Measurements from ENCODE around the gene LGR5. TPM values are rescaled to one million over a fixed set of nuclear protein-coding genes. Genes with fewer than 3 reads are reported as not detected.
"Not testable (repeated sequence)": the region's sequence is repeated elsewhere in the genome, so short reads cannot be mapped to it uniquely, and the experiment has no call there.

LGR5 gene
- total and polyA plus RNA-seq, 8 donors = 0.06 to 0.17 (median 0.11) TPM; not detected in 4

GRCh38 chr12:71475280-71475679 is 35.7 kb downstream of the LGR5 start:
- Histone ChIP-seq H3K27me3 (no peaks in the 10 kb centered on the region), H3K4me3 (no peak overlapping the region), H3K4me1 (no peaks in the 10 kb centered on the region), H3K9me3 (no peaks in the 10 kb centered on the region), H3K36me3 (no peaks in the 10 kb centered on the region), H3K27ac (no peak overlapping the region)
- DNase-seq = no peak
- TF ChIP-seq CTCF (IDR thresholded peaks at IDR 0.05) = no peak
- 70 to 72% methylated on average over 5 of the region's 5 CpGs for WGBS, 2 donors
- no peak for FAIRE-seq
- ATAC-seq = no peak
- intact Hi-C loops (cut with DNase I) = no loop called here

GRCh38 chr12:71476513-71476912 is 36.9 kb downstream of the LGR5 start:
- H3K36me3 ChIP-seq = no peaks in the 10 kb centered on the region
- no peaks in the 10 kb centered on the region for H3K4me1 ChIP-seq
- no peak for TF ChIP-seq CTCF (IDR thresholded peaks at IDR 0.05)
- no peak overlapping the region for H3K4me3 ChIP-seq
- no peak overlapping the region for H3K27ac ChIP-seq
- ATAC-seq (peak in 1 of 4 donors; percentile 18), FAIRE-seq (no peak), DNase-seq (no peak)
- WGBS, 2 donors = 52 to 66% methylated on average over 3 of the region's 3 CpGs
- H3K27me3 ChIP-seq = no peaks in the 10 kb centered on the region
- no peaks in the 10 kb centered on the region for H3K9me3 ChIP-seq
- intact Hi-C loops (cut with DNase I) = no loop called here

GRCh38 chr12:71477609-71478008 is 38.0 kb downstream of the LGR5 start:
- Histone ChIP-seq H3K4me1 (no peaks in the 10 kb centered on the region), H3K27me3 (no peaks in the 10 kb centered on the region), H3K36me3 (no peaks in the 10 kb centered on the region), H3K9me3 (no peaks in the 10 kb centered on the region), H3K4me3 (no peak overlapping the region), H3K27ac (no peak overlapping the region)
- ATAC-seq (no peak), FAIRE-seq (no peak), DNase-seq (no peak)
- 95 to 96% methylated on average over 2 of the region's 2 CpGs for WGBS, 2 donors
- intact Hi-C loops (cut with DNase I) = no loop called here
- TF ChIP-seq CTCF (IDR thresholded peaks at IDR 0.05) = no peak

GRCh38 chr12:71478270-71478669 is 38.7 kb downstream of the LGR5 start:
- Histone ChIP-seq H3K27ac (no peak overlapping the region), H3K4me3 (no peak overlapping the region), H3K9me3 (no peaks in the 10 kb centered on the region), H3K4me1 (no peaks in the 10 kb centered on the region), H3K27me3 (no peaks in the 10 kb centered on the region), H3K36me3 (no peaks in the 10 kb centered on the region)
- intact Hi-C loops (cut with DNase I) = no loop called here
- DNase-seq = no peak
- no peak for ATAC-seq
- WGBS, 2 donors = 8 to 21% methylated on average over 1 of the region's 1 CpG
- no peak for TF ChIP-seq CTCF (IDR thresholded peaks at IDR 0.05)
- no peak for FAIRE-seq

- no peak overlapping the region for H3K4me3 ChIP-seq
- FAIRE-seq (no peak), DNase-seq (no peak), ATAC-seq (no peak)
- no peaks in the 10 kb centered on the region for H3K36me3 ChIP-seq
- no peaks in the 10 kb centered on the region for H3K27me3 ChIP-seq
- H3K27ac ChIP-seq = no peak overlapping the region
- H3K9me3 ChIP-seq = no peaks in the 10 kb centered on the region
- intact Hi-C loops (cut with DNase I) = no loop called here
- no peaks in the 10 kb centered on the region for H3K4me1 ChIP-seq
- WGBS, 2 donors = 35 to 53% methylated on average over 8 of the region's 8 CpGs
- TF ChIP-seq CTCF (IDR thresholded peaks at IDR 0.05) = no peak
Observed at GRCh38 chr12:71484272-71484905, 44.8 kb downstream of the LGR5 start.

DNA sequence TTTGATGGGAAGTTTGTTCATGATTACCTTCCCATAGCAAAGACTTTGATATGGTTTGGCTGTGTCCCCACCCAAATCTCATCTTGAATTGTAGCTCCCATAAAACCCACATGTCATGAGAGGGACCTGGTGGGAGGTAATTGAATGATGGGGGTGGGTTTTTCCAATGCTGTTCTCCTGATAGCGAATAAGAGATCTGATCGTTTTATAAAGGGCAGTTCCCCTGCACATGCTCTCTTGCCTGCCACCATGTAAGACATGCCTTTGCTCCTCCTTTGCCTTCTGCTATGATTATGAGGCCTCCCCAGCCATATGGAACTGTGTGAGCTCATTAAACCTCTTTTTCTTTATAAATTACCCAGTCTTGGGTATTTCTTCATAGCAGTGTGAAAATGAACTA is 51.2 kb downstream of the LGR5 start:
- FAIRE-seq; H3K27ac ChIP-seq; intact Hi-C loops (cut with DNase I); H3K4me1 ChIP-seq; H3K36me3 ChIP-seq; H3K9me3 ChIP-seq; H3K27me3 ChIP-seq; DNase-seq; H3K4me3 ChIP-seq; ATAC-seq: not testable (repeated sequence)
- 57 to 96% methylated on average over 2 of the region's 2 CpGs for WGBS, 2 donors
